Fibroblast of lung (primary cell): ENCODE data around the gene IL3. TPM values are rescaled to one million over a fixed set of nuclear protein-coding genes. Genes with fewer than 3 reads are reported as not detected.

Experiments
- DNase-seq, 2 donors: peaks; one replicate each; pipeline versions ENCODE4 v3.0.0 to v3.0.0-alpha.2; 2010; ENCODE audit warnings: low read depth in 2 of 2
- H2AFZ ChIP-seq: 2 replicates; pipeline ENCODE4 v1.5.1; 2012; ENCODE audit warnings: low read length, control low read depth, inconsistent platforms
- H3K27ac ChIP-seq: 2 replicates; pipeline ENCODE4 v1.5.1; 2011; ENCODE audit warnings: low read length, control low read depth; ENCODE audit not compliant: insufficient read depth
- H3K27me3 ChIP-seq: 2 replicates; pipeline ENCODE4 v1.5.1; 2011; ENCODE audit warnings: mild to moderate bottlenecking, low read length; ENCODE audit not compliant: control insufficient read depth, insufficient read depth
- H3K36me3 ChIP-seq: 2 replicates; pipeline ENCODE4 v1.5.1; 2011; ENCODE audit warnings: low read length; ENCODE audit not compliant: control insufficient read depth, insufficient read depth
- H3K4me1 ChIP-seq: 2 replicates; pipeline ENCODE4 v1.5.1; 2011; ENCODE audit warnings: low read length; ENCODE audit not compliant: control insufficient read depth, insufficient read depth; ENCODE audit errors: extremely low read depth
- H3K4me2 ChIP-seq: 2 replicates; pipeline ENCODE4 v1.5.1; 2011; ENCODE audit warnings: low read length, control low read depth; ENCODE audit not compliant: insufficient read depth; ENCODE audit errors: extremely low read depth
- H3K4me3 ChIP-seq, 4 experiments: fragments of 200-600 bp in 1 of 4; sonication (generic) in 1 of 4; replicated peaks in 1 of 4; 2 replicates each; pipeline ENCODE4 v1.5.1; 2011 to 2016; ENCODE audit warnings: low read length in 4 of 4, low read depth in 3 of 4, mild to moderate bottlenecking in 3 of 4, control low read depth in 2 of 4, inconsistent platforms in 1 of 4, mixed read lengths in 1 of 4; ENCODE audit not compliant: insufficient read depth in 1 of 4; ENCODE audit errors: control extremely low read depth in 1 of 4
- H3K79me2 ChIP-seq: 2 replicates; pipeline ENCODE4 v1.5.1; 2012; ENCODE audit warnings: mild to moderate bottlenecking, low read length, inconsistent platforms; ENCODE audit not compliant: control insufficient read depth, insufficient read depth
- H3K9ac ChIP-seq: 2 replicates; pipeline ENCODE4 v1.5.1; 2011; ENCODE audit warnings: mild to moderate bottlenecking, low read length, control low read depth; ENCODE audit not compliant: insufficient read depth
- H3K9me3 ChIP-seq: 2 replicates; pipeline ENCODE4 v1.5.1; 2012; ENCODE audit warnings: low read depth, low read length; ENCODE audit not compliant: control insufficient read depth, insufficient read depth
- H4K20me1 ChIP-seq: 2 replicates; pipeline ENCODE4 v1.5.1; 2011; ENCODE audit warnings: low read length; ENCODE audit not compliant: control insufficient read depth, insufficient read depth; ENCODE audit errors: extremely low read depth
- EZH2 ChIP-seq: IDR thresholded peaks from 2 replicates; pipeline ENCODE4 v1.5.1; 2012; ENCODE audit warnings: low read length, control low read depth, mild to moderate bottlenecking; ENCODE audit errors: missing control alignments
- polyA plus RNA-seq, 2 donors: library from polyadenylated mRNA; depleted of rRNA in 1 of 2; stranded (reverse) in 1 of 2; unstranded in 1 of 2; fragments of >200 nt; gene quantifications; 2 replicates each; pipeline ENCODE4 v1.2.1, GENCODE V29; 2011 to 2012; ENCODE audit warnings: missing spikeins in 1 of 2
- total RNA-seq: library from RNA; depleted of rRNA; stranded (reverse); fragments of >200 nt; gene quantifications from 2 replicates; pipeline ENCODE4 v1.2.1, GENCODE V29; 2014
- TF ChIP-seq, protein P1 (sequence below), 2 donors: IDR thresholded peaks in 1 of 2; conservative IDR thresholded peaks in 1 of 2; 1 replicate in 1 of 2; 2 replicates in 1 of 2; pipeline ENCODE4 v1.5.1; 2011 to 2012; ENCODE audit warnings: low read length in 2 of 2, control low read depth in 1 of 2, inconsistent platforms in 1 of 2, low read depth in 1 of 2, mild to moderate bottlenecking in 1 of 2

The IL3 gene
- total and polyA plus RNA-seq, 2 donors (not counting 1 experiment from before 2014, with no cell fraction given) = not detected

DNA sequence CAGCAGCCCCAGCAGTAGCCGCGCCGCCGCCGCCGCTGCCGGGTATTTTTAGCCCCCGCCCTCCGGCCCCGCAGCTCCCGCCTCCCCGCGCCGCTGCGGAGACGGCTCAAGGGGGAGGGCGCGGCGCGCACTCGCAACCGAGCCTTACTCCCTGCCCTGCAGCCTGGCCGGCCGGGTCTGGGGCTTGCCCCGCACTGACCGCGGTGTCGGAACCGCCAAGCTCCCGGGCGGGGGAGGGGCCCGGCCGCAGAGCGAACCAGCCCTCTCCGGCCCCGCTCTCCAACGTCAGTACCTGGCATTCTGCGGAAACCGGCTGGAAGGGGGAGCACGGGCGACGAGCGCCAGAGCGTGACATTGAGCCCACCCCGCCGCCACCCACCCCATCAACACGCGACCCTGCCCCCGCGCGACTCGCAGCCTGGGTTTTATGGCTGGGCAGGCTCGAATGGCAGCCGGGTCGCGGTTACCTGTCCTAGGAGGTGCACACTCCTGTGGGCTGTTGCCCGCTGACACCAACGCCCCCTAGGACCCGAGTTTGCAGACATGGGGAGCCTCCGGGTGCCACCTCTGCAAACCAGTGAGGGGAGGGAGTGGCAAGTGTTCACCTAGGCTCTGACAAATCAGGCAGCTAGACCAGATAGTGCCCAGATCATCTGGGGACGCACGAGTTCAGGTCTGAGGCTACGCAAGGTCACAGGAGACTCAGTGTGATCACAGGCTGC, 48.7 kb upstream of the IL3 start, which contains the start of gene ACSL6:
Gene ACSL6 (minus strand): TSS at position 37 of the 722 bp plus-strand sequence. CDS start 105 bp downstream, outside the sequence.
- DNase-seq = no peak
- Histone ChIP-seq H3K79me2 (no peaks in the 10 kb centered on the region), H3K4me2 (peak within 1 kb of the TSS; percentile 77), H4K20me1 (no peaks in the 10 kb centered on the region), H3K9me3 (no peaks in the 10 kb centered on the region), H3K27ac (no peak within 1 kb of the TSS), H3K4me3 (peak within 1 kb of the TSS; percentile 14 to 55 (median 30)), H2AFZ (no peak within 1 kb of the TSS), H3K27me3 (peaks cover 35% of the 10 kb centered on the region), H3K36me3 (no peaks in the 10 kb centered on the region), H3K4me1 (no peaks in the 10 kb centered on the region), H3K9ac (no peak within 1 kb of the TSS)
- peak; percentile 89 for TF ChIP-seq EZH2
- TF ChIP-seq, protein P1, sequence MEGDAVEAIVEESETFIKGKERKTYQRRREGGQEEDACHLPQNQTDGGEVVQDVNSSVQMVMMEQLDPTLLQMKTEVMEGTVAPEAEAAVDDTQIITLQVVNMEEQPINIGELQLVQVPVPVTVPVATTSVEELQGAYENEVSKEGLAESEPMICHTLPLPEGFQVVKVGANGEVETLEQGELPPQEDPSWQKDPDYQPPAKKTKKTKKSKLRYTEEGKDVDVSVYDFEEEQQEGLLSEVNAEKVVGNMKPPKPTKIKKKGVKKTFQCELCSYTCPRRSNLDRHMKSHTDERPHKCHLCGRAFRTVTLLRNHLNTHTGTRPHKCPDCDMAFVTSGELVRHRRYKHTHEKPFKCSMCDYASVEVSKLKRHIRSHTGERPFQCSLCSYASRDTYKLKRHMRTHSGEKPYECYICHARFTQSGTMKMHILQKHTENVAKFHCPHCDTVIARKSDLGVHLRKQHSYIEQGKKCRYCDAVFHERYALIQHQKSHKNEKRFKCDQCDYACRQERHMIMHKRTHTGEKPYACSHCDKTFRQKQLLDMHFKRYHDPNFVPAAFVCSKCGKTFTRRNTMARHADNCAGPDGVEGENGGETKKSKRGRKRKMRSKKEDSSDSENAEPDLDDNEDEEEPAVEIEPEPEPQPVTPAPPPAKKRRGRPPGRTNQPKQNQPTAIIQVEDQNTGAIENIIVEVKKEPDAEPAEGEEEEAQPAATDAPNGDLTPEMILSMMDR (conservative IDR thresholded peaks at IDR 0.05 in 1 of 2, IDR thresholded peaks at IDR 0.05 in 1 of 2; ENCODE audit: low read depth in 1 of 2, low read length in 2 of 2) = no peak

DNA sequence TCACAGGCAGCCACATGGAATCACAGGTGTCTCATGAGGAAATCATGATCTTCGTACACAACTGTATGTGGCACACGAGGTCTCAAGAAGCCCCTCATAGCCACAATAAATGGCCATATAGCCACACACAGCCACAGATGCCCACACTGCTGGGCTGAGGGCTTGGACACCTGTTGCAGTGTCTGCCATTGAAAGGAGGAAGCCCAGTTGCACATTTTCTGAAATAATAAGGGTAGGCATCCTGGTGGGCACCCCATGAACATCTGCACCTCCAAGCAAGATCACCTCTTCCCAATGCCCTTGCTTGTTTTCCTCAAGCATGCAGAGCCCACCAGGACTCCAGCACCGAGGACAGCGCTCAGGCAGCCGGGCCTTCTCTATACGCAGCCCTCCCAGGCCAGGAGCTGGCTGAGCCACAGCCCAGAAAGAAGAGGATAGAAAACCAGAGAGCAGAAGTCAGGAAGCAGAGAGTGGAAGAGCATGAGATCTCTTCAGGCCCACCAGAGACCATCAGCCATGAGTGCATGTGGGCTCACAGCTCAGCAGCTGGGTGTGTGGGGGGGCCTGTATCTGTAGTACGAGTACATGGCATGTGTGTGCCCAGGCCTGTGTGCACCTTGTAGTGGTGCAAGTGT, 48.0 kb upstream of the IL3 start:
- H3K4me3 ChIP-seq = no peak overlapping the region
- no peak overlapping the region for H3K9ac ChIP-seq
- no peaks in the 10 kb centered on the region for H3K4me1 ChIP-seq
- no peak overlapping the region for H3K4me2 ChIP-seq
- H3K79me2 ChIP-seq = no peaks in the 10 kb centered on the region
- peak; percentile 66 to 71 for DNase-seq
- no peaks in the 10 kb centered on the region for H3K9me3 ChIP-seq
- no peak overlapping the region for H3K27ac ChIP-seq
- H4K20me1 ChIP-seq = no peaks in the 10 kb centered on the region
- H2AFZ ChIP-seq = no peak overlapping the region
- TF ChIP-seq, protein P1 (conservative IDR thresholded peaks at IDR 0.05 in 1 of 2, IDR thresholded peaks at IDR 0.05 in 1 of 2; ENCODE audit: low read depth in 1 of 2, low read length in 2 of 2) = no peak
- TF ChIP-seq EZH2 = peak; percentile 13
- no peaks in the 10 kb centered on the region for H3K36me3 ChIP-seq
- H3K27me3 ChIP-seq = peaks cover 35% of the 10 kb centered on the region

DNA sequence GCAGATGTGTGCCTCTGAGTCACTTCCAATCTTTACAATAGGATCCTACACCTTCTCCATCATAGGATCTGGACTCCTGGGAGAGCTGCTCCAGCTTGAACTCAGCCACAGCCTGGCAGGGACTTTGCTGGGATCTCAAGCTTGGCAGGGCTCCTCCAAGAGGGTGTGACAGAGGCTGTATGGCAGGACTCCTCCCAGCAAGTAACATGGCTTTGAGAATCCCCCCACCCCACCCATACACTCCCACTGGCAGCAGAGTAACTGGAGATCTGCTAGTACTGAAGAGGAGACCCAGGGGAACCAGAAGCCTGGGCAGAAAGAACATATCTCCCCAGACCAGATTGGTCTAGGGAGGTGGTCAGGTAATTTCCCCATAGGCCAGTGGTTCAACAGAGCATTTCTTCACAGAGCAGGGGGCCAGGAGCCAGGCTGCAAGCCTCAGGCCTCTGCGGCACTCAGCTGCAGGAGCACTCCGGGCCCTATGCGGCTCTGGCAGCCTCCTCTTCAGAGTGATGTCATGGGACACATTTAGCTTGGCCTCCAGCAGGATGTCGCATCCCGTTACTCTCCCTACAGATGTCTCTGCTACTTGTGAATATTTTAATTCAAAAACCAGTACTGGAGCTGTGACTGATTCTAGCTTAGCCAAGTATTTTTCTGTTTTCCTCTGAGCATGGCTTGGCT, 47.3 kb upstream of the IL3 start:
- H3K79me2 ChIP-seq = no peaks in the 10 kb centered on the region
- no peak overlapping the region for H3K4me2 ChIP-seq
- no peaks in the 10 kb centered on the region for H4K20me1 ChIP-seq
- H3K27ac ChIP-seq = no peak overlapping the region
- peaks cover 37% of the 10 kb centered on the region for H3K27me3 ChIP-seq
- no peak for DNase-seq
- H3K9ac ChIP-seq = no peak overlapping the region
- no peaks in the 10 kb centered on the region for H3K4me1 ChIP-seq
- no peaks in the 10 kb centered on the region for H3K36me3 ChIP-seq
- H3K4me3 ChIP-seq = no peak overlapping the region
- H2AFZ ChIP-seq = no peak overlapping the region
- TF ChIP-seq EZH2 = no peak
- TF ChIP-seq, protein P1 (conservative IDR thresholded peaks at IDR 0.05 in 1 of 2, IDR thresholded peaks at IDR 0.05 in 1 of 2; ENCODE audit: low read depth in 1 of 2, low read length in 2 of 2) = no peak
- H3K9me3 ChIP-seq = no peaks in the 10 kb centered on the region
